IPS-15b (cell line): ENCODE measurements around the gene SCUBE2.

Experiments
- H3K27me3 ChIP-seq: one replicate; pipeline ENCODE4 v1.6.1; 2013; ENCODE audit warnings: low read length; ENCODE audit not compliant: control insufficient read depth, insufficient read depth
- H3K36me3 ChIP-seq: one replicate; pipeline ENCODE4 v1.6.1; 2013; ENCODE audit warnings: low read length; ENCODE audit not compliant: control insufficient read depth, insufficient read depth
- H3K4me1 ChIP-seq: one replicate; pipeline ENCODE4 v1.6.1; 2013; ENCODE audit warnings: mild to moderate bottlenecking, low read length; ENCODE audit not compliant: control insufficient read depth, insufficient read depth
- H3K4me3 ChIP-seq: one replicate; pipeline ENCODE4 v1.5.1; 2013; ENCODE audit warnings: low read depth, low read length
- H3K9ac ChIP-seq: one replicate; pipeline ENCODE4 v1.6.1; 2013; ENCODE audit warnings: low read depth, mild to moderate bottlenecking, low read length
- H3K9me3 ChIP-seq: one replicate; pipeline ENCODE4 v1.6.1; 2013; ENCODE audit warnings: mild to moderate bottlenecking, low read length; ENCODE audit not compliant: control insufficient read depth, insufficient read depth

The SCUBE2 gene

DNA sequence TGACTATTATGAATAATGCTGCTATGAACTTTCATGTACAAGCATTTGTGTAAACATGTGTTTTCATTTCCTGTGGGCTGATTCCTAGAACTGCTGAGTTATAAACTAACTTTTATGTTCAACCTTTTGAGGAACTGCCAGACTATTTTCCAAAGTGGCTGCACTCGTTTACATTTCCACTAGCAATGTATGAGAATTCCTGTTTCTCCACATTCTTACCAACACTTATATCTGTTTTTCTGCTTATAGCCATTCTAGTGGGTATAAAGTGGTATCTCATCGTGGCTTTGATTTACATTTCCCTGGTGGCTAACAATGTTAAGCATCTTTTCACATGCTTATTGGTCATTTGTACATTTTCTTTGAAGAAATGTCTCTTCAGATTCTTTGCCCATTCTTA lies 35.2 kb upstream of the SCUBE2 start:
- H3K36me3 ChIP-seq = no peaks in the 10 kb centered on the region
- H3K4me1 ChIP-seq = no peaks in the 10 kb centered on the region
- H3K9me3 ChIP-seq = no peaks in the 10 kb centered on the region
- no peaks in the 10 kb centered on the region for H3K27me3 ChIP-seq
- no peak overlapping the region for H3K4me3 ChIP-seq
- H3K9ac ChIP-seq = no peak overlapping the region

DNA sequence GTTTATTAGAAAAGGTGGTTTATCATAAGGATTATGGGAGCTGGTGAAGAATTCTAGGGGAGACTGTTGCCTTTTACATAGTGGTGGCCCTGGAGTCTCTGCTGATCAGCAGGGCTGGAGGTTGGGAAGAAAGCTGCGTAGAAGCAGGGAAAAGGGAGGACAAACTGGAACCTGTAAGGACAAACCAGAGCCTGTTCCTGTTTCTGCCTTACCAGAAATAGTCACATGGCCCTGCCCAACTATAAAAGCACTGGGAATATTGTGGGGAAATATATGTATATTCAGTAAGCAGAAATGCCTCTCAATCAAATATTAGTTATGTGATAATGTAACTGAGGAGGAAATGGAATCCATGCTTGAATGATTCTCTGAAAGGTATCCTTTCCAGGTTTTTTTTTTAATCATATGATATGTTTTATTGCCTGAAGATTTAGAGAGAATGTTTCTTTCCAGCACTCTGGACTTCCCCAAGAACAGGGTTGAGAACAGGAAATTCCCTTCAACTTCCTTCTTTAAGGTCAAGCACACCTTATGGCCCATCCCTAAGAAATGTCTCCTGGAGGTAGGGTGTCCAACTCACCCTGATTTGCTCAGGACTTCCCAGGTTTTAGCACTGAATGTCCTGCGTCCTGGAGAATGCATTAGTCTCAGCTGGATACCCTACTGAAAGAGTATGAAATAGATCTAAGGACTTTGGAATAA lies 33.9 kb upstream of the SCUBE2 start:
- H3K9ac ChIP-seq = no peak overlapping the region
- no peaks in the 10 kb centered on the region for H3K36me3 ChIP-seq
- no peak overlapping the region for H3K4me3 ChIP-seq
- H3K4me1 ChIP-seq = peaks cover 11% of the 10 kb centered on the region
- no peaks in the 10 kb centered on the region for H3K27me3 ChIP-seq
- H3K9me3 ChIP-seq = no peaks in the 10 kb centered on the region

DNA sequence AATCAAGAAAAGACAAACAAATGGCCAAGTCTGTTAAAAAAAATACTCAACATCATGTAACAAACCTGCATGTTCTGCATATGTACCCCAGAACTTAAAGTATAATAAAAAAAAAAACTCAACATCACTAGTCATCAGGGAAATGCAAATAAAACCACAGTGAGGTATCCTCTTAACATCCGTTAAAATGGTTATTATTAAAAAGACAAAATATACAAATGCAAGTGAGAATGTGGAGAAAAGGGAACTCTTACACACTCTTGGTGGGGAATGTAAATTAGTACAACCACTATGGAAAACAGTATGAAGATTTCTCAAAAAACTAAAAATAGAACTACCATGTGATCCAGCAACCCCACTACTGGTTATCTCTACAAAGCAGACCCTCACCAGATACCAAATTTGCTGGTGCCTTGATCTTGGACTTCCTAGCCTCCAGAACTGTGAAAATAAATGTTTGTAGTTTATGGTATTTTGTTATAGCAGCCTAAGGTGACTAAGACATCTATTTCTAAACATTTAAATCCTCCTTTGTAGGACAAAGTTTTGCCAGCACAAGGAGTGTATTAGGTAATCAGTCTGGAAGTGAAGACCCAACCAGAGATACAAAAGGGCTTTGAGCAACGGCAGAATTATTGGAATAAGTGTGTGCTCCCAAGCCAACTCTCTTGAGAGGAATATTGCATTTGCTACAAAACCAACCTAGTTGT lies 32.4 kb upstream of the SCUBE2 start:
- Histone ChIP-seq H3K9ac (no peak overlapping the region), H3K27me3 (no peaks in the 10 kb centered on the region), H3K36me3 (no peaks in the 10 kb centered on the region), H3K9me3 (no peaks in the 10 kb centered on the region), H3K4me1 (peaks cover 13% of the 10 kb centered on the region), H3K4me3 (no peak overlapping the region)

DNA sequence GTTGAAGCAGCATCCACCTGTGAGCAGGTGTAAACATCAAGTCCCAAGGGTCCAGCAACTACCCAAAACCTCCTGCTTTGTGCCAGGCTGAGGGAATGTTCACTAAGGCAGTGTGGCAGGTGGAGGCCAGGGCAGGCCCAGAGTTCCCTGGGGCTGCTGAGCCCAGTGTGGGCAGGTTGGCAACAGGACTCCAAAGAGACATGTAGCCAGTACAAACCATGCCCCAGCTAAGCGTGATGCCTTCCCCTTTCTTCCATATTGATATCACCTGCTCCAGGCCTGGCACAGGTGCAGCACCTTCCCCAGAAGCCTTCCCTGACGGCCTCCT lies 30.0 kb upstream of the SCUBE2 start:
- Histone ChIP-seq H3K36me3 (no peaks in the 10 kb centered on the region), H3K9ac (no peak overlapping the region), H3K9me3 (no peaks in the 10 kb centered on the region), H3K4me3 (no peak overlapping the region), H3K27me3 (no peaks in the 10 kb centered on the region), H3K4me1 (peaks cover 13% of the 10 kb centered on the region)

DNA sequence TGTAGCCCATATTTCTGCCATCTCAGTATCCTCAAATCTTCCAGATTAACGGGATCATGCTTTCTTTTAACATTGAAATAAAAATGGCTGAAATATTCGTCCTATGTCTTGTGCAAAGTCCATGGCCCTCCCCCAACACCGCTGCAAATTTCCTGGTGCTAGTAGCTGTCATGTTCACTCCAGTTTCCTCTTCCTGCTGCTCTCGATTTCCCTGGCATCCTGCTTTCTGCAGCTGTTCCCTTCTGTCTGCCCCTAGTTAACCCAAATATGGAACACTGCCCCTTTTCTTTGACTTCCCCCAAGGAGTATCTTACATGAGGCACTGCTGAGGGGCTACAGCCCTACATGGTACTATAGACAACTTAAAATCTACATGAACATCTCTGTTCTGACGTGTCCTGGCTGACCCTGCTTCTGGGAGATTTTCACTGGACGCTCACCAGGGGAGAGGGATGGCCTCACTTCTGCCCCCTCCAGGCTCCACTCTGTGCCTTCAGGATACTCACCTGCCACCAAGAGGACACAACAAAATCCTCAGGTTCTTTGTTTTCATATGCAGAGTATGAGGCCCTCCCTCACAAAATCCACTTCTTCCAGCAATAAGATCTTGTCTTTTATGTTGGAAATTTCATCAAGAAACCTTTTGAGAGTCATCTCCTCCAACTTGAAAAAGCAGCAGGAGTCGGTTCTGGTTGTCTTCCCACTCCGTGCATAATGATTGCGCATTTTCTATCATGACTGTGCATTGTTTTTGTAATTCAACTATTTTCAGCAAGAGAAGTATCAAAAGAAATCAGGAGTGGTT lies 29.5 kb upstream of the SCUBE2 start:
- Histone ChIP-seq H3K36me3 (no peaks in the 10 kb centered on the region), H3K27me3 (no peaks in the 10 kb centered on the region), H3K9me3 (no peaks in the 10 kb centered on the region), H3K9ac (no peak overlapping the region), H3K4me1 (peaks cover 13% of the 10 kb centered on the region), H3K4me3 (no peak overlapping the region)

DNA sequence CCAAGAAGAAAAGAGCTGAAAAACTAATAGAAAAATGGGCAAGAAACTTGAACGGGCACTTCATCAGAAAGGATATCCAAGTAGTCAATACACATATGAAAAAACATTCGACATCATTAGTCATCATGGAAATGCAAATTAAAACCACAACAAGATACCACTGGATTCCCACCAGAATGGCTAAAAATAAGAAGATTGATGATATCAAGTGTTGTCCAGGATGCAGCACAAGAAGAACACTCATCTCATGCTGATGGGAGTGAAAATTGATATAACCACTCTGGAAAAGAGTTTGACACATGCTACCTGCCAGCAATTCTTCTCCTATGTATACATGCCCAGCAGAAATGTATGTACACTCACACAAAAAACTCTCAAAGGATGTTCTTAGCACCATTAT lies 26.9 kb upstream of the SCUBE2 start:
- Histone ChIP-seq H3K9ac (no peak overlapping the region), H3K9me3 (no peaks in the 10 kb centered on the region), H3K4me3 (no peak overlapping the region), H3K27me3 (no peaks in the 10 kb centered on the region), H3K4me1 (peaks cover 13% of the 10 kb centered on the region), H3K36me3 (no peaks in the 10 kb centered on the region)

DNA sequence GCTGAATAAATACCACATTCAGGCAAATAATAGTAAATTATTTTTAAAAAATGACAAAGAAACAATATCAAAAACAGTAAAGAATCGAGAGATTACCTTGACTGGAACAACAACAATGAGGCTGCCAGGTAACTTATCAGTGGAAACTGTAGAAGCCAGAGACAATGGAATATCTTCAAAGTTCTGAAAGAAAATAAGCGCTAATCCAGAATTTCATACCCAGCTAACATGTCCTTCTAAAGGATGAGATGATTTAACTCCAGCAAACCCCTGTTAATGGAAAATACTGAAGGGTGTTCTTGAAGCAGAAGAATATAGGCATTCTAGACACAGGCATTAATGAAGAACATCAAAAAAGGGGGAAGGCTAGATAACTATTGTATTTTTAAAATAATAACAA lies 20.7 kb upstream of the SCUBE2 start:
- H3K9me3 ChIP-seq = peaks cover 2% of the 10 kb centered on the region
- no peaks in the 10 kb centered on the region for H3K36me3 ChIP-seq
- H3K4me3 ChIP-seq = no peak overlapping the region
- H3K9ac ChIP-seq = no peak overlapping the region
- H3K27me3 ChIP-seq = no peaks in the 10 kb centered on the region
- no peaks in the 10 kb centered on the region for H3K4me1 ChIP-seq

GRCh38 chr11:9109858-9110731 lies 18.7 kb upstream of the SCUBE2 start:
- Histone ChIP-seq H3K4me3 (no peak overlapping the region), H3K36me3 (no peaks in the 10 kb centered on the region), H3K9ac (no peak overlapping the region), H3K9me3 (peaks cover 2% of the 10 kb centered on the region), H3K4me1 (no peaks in the 10 kb centered on the region), H3K27me3 (no peaks in the 10 kb centered on the region)

- Histone ChIP-seq H3K27me3 (no peaks in the 10 kb centered on the region), H3K4me1 (no peaks in the 10 kb centered on the region), H3K9ac (no peak overlapping the region), H3K36me3 (no peaks in the 10 kb centered on the region), H3K9me3 (no peaks in the 10 kb centered on the region), H3K4me3 (no peak overlapping the region)
Observed at GRCh38 chr11:9104580-9104979, 13.2 kb upstream of the SCUBE2 start.

- H3K4me3 ChIP-seq = no peak overlapping the region
- no peaks in the 10 kb centered on the region for H3K36me3 ChIP-seq
- H3K9ac ChIP-seq = no peak overlapping the region
- H3K27me3 ChIP-seq = no peaks in the 10 kb centered on the region
- no peaks in the 10 kb centered on the region for H3K4me1 ChIP-seq
- H3K9me3 ChIP-seq = no peaks in the 10 kb centered on the region
Observed at GRCh38 chr11:9103542-9104276, 12.3 kb upstream of the SCUBE2 start.

DNA sequence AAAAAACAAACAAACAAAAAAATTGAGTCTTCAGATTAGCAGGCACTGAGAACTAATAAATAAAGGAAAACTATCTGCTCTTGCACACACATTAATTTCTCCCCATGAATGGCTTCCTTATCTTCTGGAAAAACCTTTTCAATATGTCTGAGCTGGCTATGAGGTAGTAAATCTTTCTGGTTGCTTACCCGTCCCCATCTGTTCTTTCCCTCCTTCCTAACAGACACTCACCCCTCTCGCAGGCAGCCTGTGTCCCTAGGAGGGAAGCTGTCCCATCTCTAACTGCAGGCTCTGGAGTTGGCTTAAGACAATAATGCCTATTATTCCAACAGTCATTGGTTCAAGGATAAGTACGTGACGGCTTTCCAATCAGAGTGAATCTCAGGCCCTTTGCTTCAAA lies 8.2 kb upstream of the SCUBE2 start:
- H3K36me3 ChIP-seq = no peaks in the 10 kb centered on the region

More for the DNA sequence above, 8.2 kb upstream of the SCUBE2 start:
- Histone ChIP-seq H3K4me3 (no peak overlapping the region), H3K27me3 (no peaks in the 10 kb centered on the region), H3K9ac (no peak overlapping the region), H3K9me3 (no peaks in the 10 kb centered on the region), H3K4me1 (no peaks in the 10 kb centered on the region)
